Activated naive CD4-positive, alpha-beta T cell treated with anti-CD3 and anti-CD28 coated beads for 36 hours (primary cell): ENCODE results near the gene SEC62. TPM values are rescaled to one million over a fixed set of nuclear protein-coding genes. Genes with fewer than 3 reads are reported as not detected.

Source experiments
- CTCF ChIA-PET: fragments of 350-600 bp; sonication (Branson Sonifier 250); formaldehyde crosslinking; loops from one replicate; lab custom pipeline; 2021; ENCODE audit warnings: antibody characterized with exemption; lab: Charles Lee
- DNase-seq: peaks from one replicate; pipeline ENCODE4 v3.0.0-alpha.2; 2020
- H3K27ac Mint-ChIP-seq: one replicate; pipeline ENCODE4 v1.8.0; 2021; ENCODE audit warnings: mild to moderate bottlenecking, mixed read lengths
- H3K27me3 Mint-ChIP-seq: one replicate; pipeline ENCODE4 v1.8.0; 2021; ENCODE audit warnings: low read depth, mixed read lengths
- H3K36me3 Mint-ChIP-seq: one replicate; pipeline ENCODE4 v1.8.0; 2021; ENCODE audit warnings: low read depth, mixed read lengths
- H3K4me1 Mint-ChIP-seq: one replicate; pipeline ENCODE4 v1.8.0; 2021; ENCODE audit warnings: low read depth, mixed read lengths
- H3K4me3 Mint-ChIP-seq: one replicate; pipeline ENCODE4 v1.8.0; 2021; ENCODE audit warnings: mild to moderate bottlenecking, moderate library complexity, mixed read lengths
- H3K9me3 Mint-ChIP-seq: one replicate; pipeline ENCODE4 v1.8.0; 2021; ENCODE audit warnings: mixed read lengths
- intact Hi-C: fragments of 100-400 bp; cut with micrococcal nuclease; formaldehyde crosslinking; loops from one replicate; pipeline ENCODE4 v1.15.1; 2023
- total RNA-seq, 2 experiments: library from RNA; stranded (reverse); gene quantifications; one replicate each; pipeline ENCODE4 v1.2.3, GENCODE V29; 2021

Gene SEC62
- total RNA-seq, 2 experiments from 2014 or later, result 60.0 to 73.3 TPM

- DNase-seq, result no peak
- Mint-ChIP-seq H3K27me3 (no peaks in the 10 kb centered on the region), H3K9me3 (no peaks in the 10 kb centered on the region), H3K4me3 (no peak overlapping the region), H3K4me1 (peaks cover 17% of the 10 kb centered on the region), H3K27ac (no peak overlapping the region), H3K36me3 (no peaks in the 10 kb centered on the region)
- CTCF ChIA-PET, result interaction anchor here (0.6 kb wide), 1 partner anchor 117 kb away, joined by 3 read pairs; no protein-coding TSS in a partner anchor
- intact Hi-C loops, result no loop called here
Observed at GRCh38 chr3:170047133-170047404, 80.5 kb downstream of the SEC62 start.

Other genes starting within 250 kb of the SEC62 start
- gene TERC, start 201.7 kb upstream of the SEC62 start, total RNA-seq, result 10 to 100 TPM; 16.0 to 20.4 TPM
- under 1 TPM in 1 of 2 experiments, not detected in 1; 0.30 TPM for gene ACTRT3, start 197.2 kb upstream of the SEC62 start, total RNA-seq
- gene MYNN, start 193.4 kb upstream of the SEC62 start, total RNA-seq, result 10 to 100 TPM; 12.0 to 13.5 TPM
- gene LRRIQ4, start 153.9 kb upstream of the SEC62 start, total RNA-seq, result under 1 TPM in 1 of 2 experiments, not detected in 1; 0.12 TPM
- 1 to 10 TPM; 3.8 to 3.9 TPM for gene LRRC34, start 153.9 kb upstream of the SEC62 start, total RNA-seq
- not detected for gene LRRC31, start 96.9 kb upstream of the SEC62 start, total RNA-seq
- not detected for gene SAMD7, start 55.2 kb upstream of the SEC62 start, total RNA-seq
- gene GPR160, start 71.2 kb downstream of the SEC62 start, total RNA-seq, result 10 to 100 TPM; 10.3 TPM
- 10 to 100 TPM; 48.7 to 50.4 TPM for gene PHC3, start 214.9 kb downstream of the SEC62 start, total RNA-seq